SU-DHL-6 (cell line): ENCODE results near the gene ANK3.

Experiments used
- H2AFZ ChIP-seq: fragments of 200-600 bp; sonication (generic); 2 replicates; pipeline ENCODE4 v1.6.1; 2014; ENCODE audit warnings: low read depth, mild to moderate bottlenecking, moderate library complexity, mixed read lengths, antibody characterized with exemption, low read length; ENCODE audit not compliant: severe bottlenecking
- H3F3A ChIP-seq: fragments of 200-600 bp; shearing (Covaris generic); 2 replicates; pipeline ENCODE4 v1.6.0; 2016; ENCODE audit warnings: antibody characterized with exemption, mild to moderate bottlenecking; ENCODE audit not compliant: insufficient read depth
- H3K27ac ChIP-seq: fragments of 200-600 bp; sonication (generic); 2 replicates; pipeline ENCODE4 v1.5.1; 2016; ENCODE audit warnings: low read depth, mild to moderate bottlenecking, low read length, moderate library complexity, mixed read lengths
- H3K27me3 ChIP-seq: fragments of 200-600 bp; sonication (generic), shearing (Covaris generic); 2 replicates; pipeline ENCODE4 v1.6.0; 2014; ENCODE audit warnings: mild to moderate bottlenecking, low read length
- H3K36me3 ChIP-seq: fragments of 200-600 bp; sonication (generic); 2 replicates; pipeline ENCODE4 v1.6.1; 2014; ENCODE audit warnings: mild to moderate bottlenecking, low read length, mixed read lengths
- H3K4me2 ChIP-seq: fragments of 300-600, 200-600 bp; shearing (Covaris generic), sonication (generic); 2 replicates; pipeline ENCODE4 v1.6.0; 2014; ENCODE audit warnings: low read length, low read depth, mild to moderate bottlenecking; ENCODE audit not compliant: poor library complexity, severe bottlenecking
- H3K4me3 ChIP-seq: fragments of 200-600 bp; sonication (generic); 2 replicates; pipeline ENCODE4 v1.5.1; 2014; ENCODE audit warnings: antibody characterized with exemption, low read length, mild to moderate bottlenecking, mixed read lengths; ENCODE audit not compliant: insufficient read depth, poor library complexity, severe bottlenecking
- H3K79me2 ChIP-seq: fragments of 200-600 bp; sonication (generic); 2 replicates; pipeline ENCODE4 v1.6.1; 2014; ENCODE audit warnings: mild to moderate bottlenecking, low read length, moderate library complexity; ENCODE audit not compliant: insufficient read depth
- H3K9ac ChIP-seq: fragments of 200-600 bp; sonication (generic); 2 replicates; pipeline ENCODE4 v1.7.0; 2014; ENCODE audit warnings: mild to moderate bottlenecking, low read length
- H3K9me2 ChIP-seq: fragments of 200-600 bp; sonication (generic); replicated peaks from 2 replicates; pipeline ENCODE4 v1.6.1; 2014; ENCODE audit warnings: low read length; ENCODE audit not compliant: insufficient read depth
- H3K9me3 ChIP-seq: fragments of 200-600 bp; sonication (generic); 2 replicates; pipeline ENCODE4 v1.6.1; 2014; ENCODE audit warnings: low read length, mixed read lengths; ENCODE audit not compliant: insufficient read depth
- H4K20me1 ChIP-seq: fragments of 200-600 bp; sonication (generic); 2 replicates; pipeline ENCODE4 v1.6.1; 2014; ENCODE audit warnings: low read depth, mild to moderate bottlenecking, antibody characterized with exemption, low read length, moderate library complexity, mixed read lengths
- EZH2phosphoT487 ChIP-seq: fragments of 200-600 bp; sonication (generic), shearing (Covaris generic); conservative IDR thresholded peaks from 2 replicates; pipeline ENCODE4 v1.6.1; 2018; ENCODE audit warnings: mild to moderate bottlenecking, antibody characterized with exemption, low read length, moderate library complexity, mixed read lengths
- TF ChIP-seq, protein P1 (sequence below): fragments of 200-600 bp; sonication (generic); IDR thresholded peaks from one replicate; pipeline ENCODE4 v1.5.1; 2017; ENCODE audit warnings: antibody characterized with exemption, mild to moderate bottlenecking, low read length, moderate library complexity; ENCODE audit not compliant: insufficient read depth, poor library complexity, severe bottlenecking

Gene ANK3

DNA sequence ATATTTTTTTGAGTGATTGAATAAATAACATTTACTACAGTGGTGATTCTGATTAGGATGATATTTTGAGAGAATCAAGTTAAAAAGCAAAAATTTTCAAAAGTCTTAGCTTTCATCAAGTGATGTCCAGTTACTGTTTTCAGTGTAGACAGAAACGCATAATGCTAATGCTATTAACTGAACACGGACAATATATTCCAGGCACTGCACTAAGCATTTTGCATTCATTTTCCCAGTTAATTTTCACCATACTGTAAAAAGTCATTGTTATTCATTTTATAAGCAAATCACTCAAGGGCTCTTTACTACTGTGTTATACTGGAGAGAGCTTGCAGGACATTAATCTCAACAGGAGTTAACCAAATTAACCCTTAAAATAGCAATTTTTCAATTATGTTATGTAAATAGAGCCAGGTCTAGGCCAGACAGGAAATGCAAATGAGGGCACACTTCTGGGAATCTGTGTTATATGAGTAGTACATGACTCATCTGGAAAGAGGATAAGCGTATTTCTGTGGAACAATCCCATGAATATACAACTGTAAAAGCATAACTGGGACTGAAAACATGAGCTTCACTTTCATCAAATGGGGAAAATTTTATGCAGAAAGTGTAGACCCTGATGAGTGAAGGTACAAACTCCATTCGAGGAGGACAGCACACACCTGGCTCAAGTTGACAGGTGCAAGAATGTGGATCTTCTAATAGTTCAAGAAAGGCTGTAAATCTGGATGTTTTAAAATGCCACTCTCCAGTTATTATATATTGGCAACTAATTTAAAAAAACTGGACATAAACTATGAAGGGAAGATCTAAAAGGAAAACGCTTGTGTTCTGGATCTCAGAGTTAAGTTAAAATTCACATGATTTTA is 75.4 kb downstream of the ANK3 start:
- H4K20me1 ChIP-seq: no peaks in the 10 kb centered on the region
- no peak for TF ChIP-seq EZH2phosphoT487
- TF ChIP-seq, protein P1, sequence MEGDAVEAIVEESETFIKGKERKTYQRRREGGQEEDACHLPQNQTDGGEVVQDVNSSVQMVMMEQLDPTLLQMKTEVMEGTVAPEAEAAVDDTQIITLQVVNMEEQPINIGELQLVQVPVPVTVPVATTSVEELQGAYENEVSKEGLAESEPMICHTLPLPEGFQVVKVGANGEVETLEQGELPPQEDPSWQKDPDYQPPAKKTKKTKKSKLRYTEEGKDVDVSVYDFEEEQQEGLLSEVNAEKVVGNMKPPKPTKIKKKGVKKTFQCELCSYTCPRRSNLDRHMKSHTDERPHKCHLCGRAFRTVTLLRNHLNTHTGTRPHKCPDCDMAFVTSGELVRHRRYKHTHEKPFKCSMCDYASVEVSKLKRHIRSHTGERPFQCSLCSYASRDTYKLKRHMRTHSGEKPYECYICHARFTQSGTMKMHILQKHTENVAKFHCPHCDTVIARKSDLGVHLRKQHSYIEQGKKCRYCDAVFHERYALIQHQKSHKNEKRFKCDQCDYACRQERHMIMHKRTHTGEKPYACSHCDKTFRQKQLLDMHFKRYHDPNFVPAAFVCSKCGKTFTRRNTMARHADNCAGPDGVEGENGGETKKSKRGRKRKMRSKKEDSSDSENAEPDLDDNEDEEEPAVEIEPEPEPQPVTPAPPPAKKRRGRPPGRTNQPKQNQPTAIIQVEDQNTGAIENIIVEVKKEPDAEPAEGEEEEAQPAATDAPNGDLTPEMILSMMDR: no peak
- no peaks in the 10 kb centered on the region for H3K27me3 ChIP-seq
- H3F3A ChIP-seq: no peaks in the 10 kb centered on the region
- H3K79me2 ChIP-seq: no peaks in the 10 kb centered on the region
- peak overlapping the region; percentile 9 for H3K4me2 ChIP-seq
- H3K27ac ChIP-seq: no peak overlapping the region
- no peak overlapping the region for H3K9ac ChIP-seq
- H3K9me2 ChIP-seq: no peaks in the 10 kb centered on the region
- H3K9me3 ChIP-seq: no peaks in the 10 kb centered on the region
- no peaks in the 10 kb centered on the region for H3K36me3 ChIP-seq
- no peak overlapping the region for H3K4me3 ChIP-seq
- H2AFZ ChIP-seq: no peak overlapping the region

DNA sequence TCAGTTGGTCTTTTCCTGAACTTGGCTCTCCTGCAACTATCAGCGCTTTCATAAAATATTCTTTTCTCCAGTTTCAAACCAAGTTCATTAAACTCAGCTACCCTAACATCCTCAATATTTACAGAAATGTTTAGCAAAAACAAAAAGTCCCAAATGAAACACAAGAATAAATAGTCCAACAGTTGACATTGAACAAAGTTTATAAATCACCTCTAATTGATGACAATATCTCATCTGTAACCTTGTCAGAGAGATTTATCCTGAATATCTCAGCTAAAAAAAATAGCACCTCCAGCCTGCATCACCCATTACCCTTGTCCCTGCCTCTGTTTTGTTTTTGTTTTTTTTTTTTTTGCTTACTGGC is 76.1 kb downstream of the ANK3 start:
- H3K9me3 ChIP-seq: no peaks in the 10 kb centered on the region
- no peak overlapping the region for H2AFZ ChIP-seq
- H4K20me1 ChIP-seq: no peaks in the 10 kb centered on the region
- no peaks in the 10 kb centered on the region for H3K36me3 ChIP-seq
- no peaks in the 10 kb centered on the region for H3F3A ChIP-seq
- no peak overlapping the region for H3K4me2 ChIP-seq
- no peak overlapping the region for H3K9ac ChIP-seq
- H3K27me3 ChIP-seq: no peaks in the 10 kb centered on the region
- no peak overlapping the region for H3K4me3 ChIP-seq
- TF ChIP-seq, protein P1: no peak
- no peak for TF ChIP-seq EZH2phosphoT487
- H3K79me2 ChIP-seq: no peaks in the 10 kb centered on the region
- H3K27ac ChIP-seq: no peak overlapping the region
- no peaks in the 10 kb centered on the region for H3K9me2 ChIP-seq

DNA sequence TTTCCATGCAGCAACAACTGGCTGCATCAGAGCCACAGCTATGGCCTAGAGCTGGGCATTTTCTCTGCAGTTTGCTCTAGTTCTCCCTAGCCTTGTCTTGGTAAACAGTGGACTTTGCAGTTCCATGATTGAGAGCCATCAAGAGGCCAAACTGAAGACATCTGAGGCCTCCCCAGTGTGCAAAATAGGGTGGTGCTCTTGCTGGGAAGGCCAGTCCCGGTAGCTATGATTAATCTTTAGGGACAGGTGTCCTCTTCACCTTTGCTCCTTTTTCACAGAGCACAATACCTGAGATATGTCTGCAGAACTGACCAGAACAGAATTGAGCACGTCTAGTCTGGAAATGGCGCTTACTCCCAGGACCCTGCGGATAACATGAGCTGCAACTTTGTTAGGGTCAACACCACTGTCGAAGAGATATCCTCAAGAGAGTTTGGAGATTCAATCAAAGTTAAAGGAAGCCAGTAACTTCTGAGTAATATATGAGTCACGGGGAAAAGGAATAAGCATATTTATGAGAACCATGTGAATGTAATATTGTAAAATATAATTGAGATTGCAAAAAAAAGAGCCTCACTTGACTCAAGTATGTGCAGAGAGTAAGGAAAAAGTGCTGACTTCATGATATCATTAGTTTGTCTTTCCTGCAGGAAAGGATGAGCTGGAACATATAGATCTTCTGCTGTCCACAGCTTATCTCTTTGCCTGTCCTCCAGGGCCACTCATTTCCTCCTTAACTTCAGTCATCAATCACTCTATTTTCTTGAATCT is 76.7 kb downstream of the ANK3 start:
- no peaks in the 10 kb centered on the region for H3K9me2 ChIP-seq
- no peaks in the 10 kb centered on the region for H3K27me3 ChIP-seq
- no peaks in the 10 kb centered on the region for H4K20me1 ChIP-seq
- H3K79me2 ChIP-seq: no peaks in the 10 kb centered on the region
- no peaks in the 10 kb centered on the region for H3K36me3 ChIP-seq
- H2AFZ ChIP-seq: no peak overlapping the region
- H3F3A ChIP-seq: no peaks in the 10 kb centered on the region
- no peak overlapping the region for H3K9ac ChIP-seq
- no peak overlapping the region for H3K4me3 ChIP-seq
- H3K27ac ChIP-seq: no peak overlapping the region
- H3K9me3 ChIP-seq: no peaks in the 10 kb centered on the region
- TF ChIP-seq EZH2phosphoT487: no peak
- TF ChIP-seq, protein P1: no peak
- H3K4me2 ChIP-seq: no peak overlapping the region
